Osteoblast (primary cell): ENCODE data around the gene GH1. TPM values are rescaled to one million over a fixed set of nuclear protein-coding genes. Genes with fewer than 3 reads are reported as not detected.

Experiments used
- DNase-seq: peaks from one replicate; pipeline ENCODE4 v3.0.0; 2011; ENCODE audit warnings: low spot score, mixed read lengths; ENCODE audit not compliant: insufficient read length; ENCODE audit errors: missing footprints
- H2AFZ ChIP-seq: 2 replicates; pipeline ENCODE4 v1.6.0; 2011; ENCODE audit warnings: mild to moderate bottlenecking, low read length
- H3K27ac ChIP-seq: 2 replicates; pipeline ENCODE4 v1.5.1; 2011; ENCODE audit warnings: mild to moderate bottlenecking, low read depth, low read length, moderate library complexity
- H3K27me3 ChIP-seq: 2 replicates; pipeline ENCODE4 v1.6.0; 2012; ENCODE audit warnings: mild to moderate bottlenecking, control low read depth, inconsistent platforms, low read length, moderate library complexity; ENCODE audit not compliant: insufficient read depth
- H3K36me3 ChIP-seq: 2 replicates; pipeline ENCODE4 v1.5.1; 2011; ENCODE audit warnings: mild to moderate bottlenecking, low read length, control low read depth, moderate library complexity; ENCODE audit not compliant: insufficient read depth
- H3K4me1 ChIP-seq: 2 replicates; pipeline ENCODE4 v1.5.1; 2011; ENCODE audit warnings: mild to moderate bottlenecking, low read length, control low read depth, moderate library complexity; ENCODE audit not compliant: insufficient read depth
- H3K4me2 ChIP-seq: 2 replicates; pipeline ENCODE4 v1.6.0; 2011; ENCODE audit warnings: mild to moderate bottlenecking, low read length; ENCODE audit not compliant: insufficient read depth
- H3K4me3 ChIP-seq: fragments of 200-600 bp; sonication (generic); 3 replicates; pipeline ENCODE4 v1.5.1; 2012; ENCODE audit warnings: mild to moderate bottlenecking, low read length, inconsistent platforms; ENCODE audit not compliant: insufficient read depth
- H3K79me2 ChIP-seq: 2 replicates; pipeline ENCODE4 v1.6.0; 2012; ENCODE audit warnings: mild to moderate bottlenecking, low read length, control low read depth, inconsistent platforms; ENCODE audit not compliant: insufficient read depth
- H3K9me3 ChIP-seq: 2 replicates; pipeline ENCODE4 v1.5.1; 2011; ENCODE audit warnings: low read depth, low read length, control low read depth
- H4K20me1 ChIP-seq: 2 replicates; pipeline ENCODE4 v1.6.0; 2012; ENCODE audit warnings: mild to moderate bottlenecking, low read length, control low read depth; ENCODE audit not compliant: insufficient read depth
- total RNA-seq: library from RNA; depleted of rRNA; stranded (reverse); fragments of >200 nt; gene quantifications from 2 replicates; pipeline ENCODE4 v1.2.3, GENCODE V29; 2012
- TF ChIP-seq, protein P1 (sequence below): IDR thresholded peaks from 2 replicates; pipeline ENCODE4 v1.5.1; 2011; ENCODE audit warnings: mild to moderate bottlenecking, low read depth, low read length, moderate library complexity; ENCODE audit errors: extremely low read depth

Gene GH1
- total RNA-seq, 1 donor, result not detected

- H4K20me1 ChIP-seq, result no peaks in the 10 kb centered on the region
- H2AFZ ChIP-seq, result no peak overlapping the region
- no peak overlapping the region for H3K27ac ChIP-seq
- H3K27me3 ChIP-seq, result no peaks in the 10 kb centered on the region
- no peaks in the 10 kb centered on the region for H3K79me2 ChIP-seq
- no peak overlapping the region for H3K4me2 ChIP-seq
- no peaks in the 10 kb centered on the region for H3K9me3 ChIP-seq
- H3K36me3 ChIP-seq, result no peaks in the 10 kb centered on the region
- no peak overlapping the region for H3K4me3 ChIP-seq
- no peak for DNase-seq
- no peaks in the 10 kb centered on the region for H3K4me1 ChIP-seq
- TF ChIP-seq, protein P1, sequence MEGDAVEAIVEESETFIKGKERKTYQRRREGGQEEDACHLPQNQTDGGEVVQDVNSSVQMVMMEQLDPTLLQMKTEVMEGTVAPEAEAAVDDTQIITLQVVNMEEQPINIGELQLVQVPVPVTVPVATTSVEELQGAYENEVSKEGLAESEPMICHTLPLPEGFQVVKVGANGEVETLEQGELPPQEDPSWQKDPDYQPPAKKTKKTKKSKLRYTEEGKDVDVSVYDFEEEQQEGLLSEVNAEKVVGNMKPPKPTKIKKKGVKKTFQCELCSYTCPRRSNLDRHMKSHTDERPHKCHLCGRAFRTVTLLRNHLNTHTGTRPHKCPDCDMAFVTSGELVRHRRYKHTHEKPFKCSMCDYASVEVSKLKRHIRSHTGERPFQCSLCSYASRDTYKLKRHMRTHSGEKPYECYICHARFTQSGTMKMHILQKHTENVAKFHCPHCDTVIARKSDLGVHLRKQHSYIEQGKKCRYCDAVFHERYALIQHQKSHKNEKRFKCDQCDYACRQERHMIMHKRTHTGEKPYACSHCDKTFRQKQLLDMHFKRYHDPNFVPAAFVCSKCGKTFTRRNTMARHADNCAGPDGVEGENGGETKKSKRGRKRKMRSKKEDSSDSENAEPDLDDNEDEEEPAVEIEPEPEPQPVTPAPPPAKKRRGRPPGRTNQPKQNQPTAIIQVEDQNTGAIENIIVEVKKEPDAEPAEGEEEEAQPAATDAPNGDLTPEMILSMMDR, result no peak
Observed at GRCh38 chr17:63962298-63962744, 43.7 kb upstream of the GH1 start.

DNA sequence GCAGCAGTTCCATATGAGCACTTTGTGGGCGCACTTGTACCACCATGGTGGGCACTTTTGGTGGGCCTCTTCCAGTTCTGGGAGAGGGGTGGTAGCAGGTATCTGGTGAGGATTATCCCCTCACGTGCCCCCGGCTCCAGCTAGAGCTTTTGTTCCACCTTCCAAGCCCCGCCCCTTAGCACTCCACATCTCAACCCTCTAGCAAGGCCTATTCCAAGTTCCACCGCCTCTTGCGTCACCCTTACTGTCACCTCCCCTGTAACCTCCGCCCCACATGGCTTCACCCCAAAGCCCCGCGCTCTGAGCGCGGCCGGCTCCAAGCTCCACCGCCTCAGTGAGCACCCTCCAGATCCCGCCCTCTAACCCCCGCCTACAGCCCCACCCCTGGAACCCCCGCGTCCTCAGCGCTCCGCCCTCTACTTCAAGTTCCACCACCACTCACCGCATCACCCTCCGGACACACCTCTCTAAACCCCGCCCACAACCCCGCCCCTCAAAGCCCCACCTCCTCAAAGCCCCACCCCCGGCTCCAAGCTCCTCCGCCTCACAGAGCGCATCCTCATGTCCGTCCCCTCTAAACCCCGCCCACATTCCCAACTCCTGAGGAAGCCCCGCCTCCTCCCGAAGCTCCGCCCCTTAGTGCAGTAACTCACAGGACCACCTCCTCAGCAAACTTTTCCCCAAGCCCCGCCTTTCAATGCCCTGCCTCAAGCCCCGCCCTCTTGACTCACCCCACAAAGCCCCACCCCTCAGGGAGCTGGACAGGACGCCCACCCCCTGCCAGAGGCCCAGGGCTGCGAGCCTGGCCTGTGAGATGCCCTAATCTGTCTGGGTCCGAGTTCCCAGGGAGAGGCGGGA, 42.9 kb upstream of the GH1 start:
- H3K79me2 ChIP-seq, result no peaks in the 10 kb centered on the region
- H3K4me1 ChIP-seq, result no peaks in the 10 kb centered on the region
- DNase-seq, result peak; percentile 89
- H3K27ac ChIP-seq, result no peak overlapping the region
- TF ChIP-seq, protein P1, result no peak
- no peaks in the 10 kb centered on the region for H3K9me3 ChIP-seq
- no peak overlapping the region for H2AFZ ChIP-seq
- H4K20me1 ChIP-seq, result no peaks in the 10 kb centered on the region
- H3K36me3 ChIP-seq, result no peaks in the 10 kb centered on the region
- no peaks in the 10 kb centered on the region for H3K27me3 ChIP-seq
- H3K4me2 ChIP-seq, result no peak overlapping the region
- H3K4me3 ChIP-seq, result no peak overlapping the region

- TF ChIP-seq, protein P1, result no peak
- Histone ChIP-seq H3K27ac (no peak overlapping the region), H3K27me3 (no peaks in the 10 kb centered on the region), H3K4me2 (no peak overlapping the region), H4K20me1 (no peaks in the 10 kb centered on the region), H3K4me1 (no peaks in the 10 kb centered on the region), H3K36me3 (no peaks in the 10 kb centered on the region), H2AFZ (no peak overlapping the region), H3K4me3 (no peak overlapping the region), H3K79me2 (no peaks in the 10 kb centered on the region), H3K9me3 (no peaks in the 10 kb centered on the region)
- DNase-seq, result no peak
Observed at GRCh38 chr17:63960430-63960829, 41.8 kb upstream of the GH1 start.

DNA sequence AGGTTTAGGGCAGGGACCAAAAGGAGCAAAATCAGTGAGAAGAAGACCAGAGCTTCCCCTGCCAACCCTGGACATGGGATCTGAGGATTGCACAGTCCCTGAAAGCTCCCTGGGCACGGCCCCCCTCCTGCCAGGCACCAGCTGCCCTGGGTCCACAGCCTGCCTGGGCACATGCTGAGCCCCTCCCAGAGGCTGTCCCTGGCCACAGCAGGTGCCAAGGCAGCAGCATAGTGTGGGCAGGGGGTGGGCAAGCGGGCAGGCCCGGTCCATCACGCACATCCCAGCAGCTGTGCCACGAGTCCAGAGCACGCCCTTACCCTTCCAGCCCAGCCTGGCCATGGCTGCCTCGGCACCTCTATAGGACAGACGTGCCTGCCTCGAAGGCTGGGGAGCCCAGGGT, 41.4 kb upstream of the GH1 start:
- no peak overlapping the region for H2AFZ ChIP-seq
- no peaks in the 10 kb centered on the region for H3K36me3 ChIP-seq
- H4K20me1 ChIP-seq, result no peaks in the 10 kb centered on the region
- no peak overlapping the region for H3K27ac ChIP-seq
- no peaks in the 10 kb centered on the region for H3K27me3 ChIP-seq
- peak; percentile 51 for DNase-seq
- TF ChIP-seq, protein P1, result no peak
- H3K4me3 ChIP-seq, result no peak overlapping the region
- no peak overlapping the region for H3K4me2 ChIP-seq
- H3K4me1 ChIP-seq, result no peaks in the 10 kb centered on the region
- H3K79me2 ChIP-seq, result no peaks in the 10 kb centered on the region
- no peaks in the 10 kb centered on the region for H3K9me3 ChIP-seq
